ENCODE data around the gene EBLN2.

Gene EBLN2

DNA sequence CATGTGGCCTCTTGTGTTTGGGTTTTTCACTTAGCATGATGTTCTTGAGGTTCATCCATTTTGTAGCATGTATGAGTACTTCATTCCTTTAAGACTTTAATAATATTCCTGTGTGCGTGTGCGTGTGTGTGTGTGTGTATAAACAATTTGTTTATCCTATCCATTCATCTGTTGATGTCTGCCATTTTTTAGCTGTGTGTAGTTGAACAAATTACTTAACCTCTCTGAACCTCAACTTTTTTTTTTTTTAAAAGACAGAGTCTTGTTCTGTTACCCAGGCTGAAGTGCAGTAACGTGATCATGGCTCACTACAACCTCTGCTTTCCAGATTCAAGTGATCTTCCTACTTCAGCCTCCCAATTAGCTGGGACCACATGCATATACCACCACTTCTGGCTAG is 47.3 kb downstream of the EBLN2 start:
- no peak for DNase-seq (ENCODE audit: low spot score)
- no peak overlapping the region for H3K27ac ChIP-seq
- ChIA-PET POLR2A (ENCODE audit: low non-redundant PET) (no interaction called here), CTCF (interaction anchor here (0.6 kb wide), 1 partner anchor 16 kb away, joined by 3 read pairs; no protein-coding TSS in a partner anchor)
- TF ChIP-seq, protein P1, sequence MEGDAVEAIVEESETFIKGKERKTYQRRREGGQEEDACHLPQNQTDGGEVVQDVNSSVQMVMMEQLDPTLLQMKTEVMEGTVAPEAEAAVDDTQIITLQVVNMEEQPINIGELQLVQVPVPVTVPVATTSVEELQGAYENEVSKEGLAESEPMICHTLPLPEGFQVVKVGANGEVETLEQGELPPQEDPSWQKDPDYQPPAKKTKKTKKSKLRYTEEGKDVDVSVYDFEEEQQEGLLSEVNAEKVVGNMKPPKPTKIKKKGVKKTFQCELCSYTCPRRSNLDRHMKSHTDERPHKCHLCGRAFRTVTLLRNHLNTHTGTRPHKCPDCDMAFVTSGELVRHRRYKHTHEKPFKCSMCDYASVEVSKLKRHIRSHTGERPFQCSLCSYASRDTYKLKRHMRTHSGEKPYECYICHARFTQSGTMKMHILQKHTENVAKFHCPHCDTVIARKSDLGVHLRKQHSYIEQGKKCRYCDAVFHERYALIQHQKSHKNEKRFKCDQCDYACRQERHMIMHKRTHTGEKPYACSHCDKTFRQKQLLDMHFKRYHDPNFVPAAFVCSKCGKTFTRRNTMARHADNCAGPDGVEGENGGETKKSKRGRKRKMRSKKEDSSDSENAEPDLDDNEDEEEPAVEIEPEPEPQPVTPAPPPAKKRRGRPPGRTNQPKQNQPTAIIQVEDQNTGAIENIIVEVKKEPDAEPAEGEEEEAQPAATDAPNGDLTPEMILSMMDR (conservative IDR thresholded peaks at IDR 0.05; ENCODE audit: low read depth) = no peak

DNA sequence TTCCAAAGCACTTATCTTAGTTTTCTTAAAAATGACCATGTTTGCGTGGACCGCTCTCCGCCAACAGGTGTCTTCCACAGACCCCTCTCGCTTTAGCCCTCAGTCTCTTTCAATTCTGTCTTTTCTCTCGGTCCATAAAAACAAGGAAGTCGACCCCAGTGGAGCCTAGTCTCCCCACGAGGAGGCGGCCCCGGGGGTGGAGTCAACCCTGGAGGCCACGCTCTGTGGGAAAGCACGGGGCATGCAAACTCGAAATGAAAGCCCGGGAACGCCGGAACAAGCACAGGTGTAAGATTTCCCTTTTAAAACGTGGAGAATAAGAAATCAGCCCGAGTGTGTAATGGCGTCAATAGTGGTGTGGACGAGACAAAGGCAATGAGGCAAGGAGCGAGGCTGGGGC is 49.1 kb downstream of the EBLN2 start:
- ChIA-PET CTCF (interaction anchor here (1.0 kb wide), 1 partner anchor 73 kb away, joined by 3 read pairs; no protein-coding TSS in a partner anchor), POLR2A (ENCODE audit: low non-redundant PET) (no interaction called here)
- DNase-seq (ENCODE audit: low spot score) = no peak
- H3K27ac ChIP-seq = no peak overlapping the region
- TF ChIP-seq, protein P1 (conservative IDR thresholded peaks at IDR 0.05; ENCODE audit: low read depth) = no peak

Data from RWPE1 (cell line).